GM21619 (cell line): ENCODE data around the gene CCSER1.
A peak's percentile ranks its signal among the peaks of the same experiment; 100 is the strongest.
"Not testable (repeated sequence)": the region's sequence is repeated elsewhere in the genome, so short reads cannot be mapped to it uniquely, and the experiment has no call there.

ENCODE experiments used
- ATAC-seq: cut with Tn5 transposase; IDR thresholded peaks from one replicate; pipeline ENCODE4 v1.9.1; 2021; ENCODE audit not compliant: unreplicated experiment

The CCSER1 gene

GRCh38 chr4:90425893-90426292, 298.7 kb downstream of the CCSER1 start:
- ATAC-seq: no peak

DNA sequence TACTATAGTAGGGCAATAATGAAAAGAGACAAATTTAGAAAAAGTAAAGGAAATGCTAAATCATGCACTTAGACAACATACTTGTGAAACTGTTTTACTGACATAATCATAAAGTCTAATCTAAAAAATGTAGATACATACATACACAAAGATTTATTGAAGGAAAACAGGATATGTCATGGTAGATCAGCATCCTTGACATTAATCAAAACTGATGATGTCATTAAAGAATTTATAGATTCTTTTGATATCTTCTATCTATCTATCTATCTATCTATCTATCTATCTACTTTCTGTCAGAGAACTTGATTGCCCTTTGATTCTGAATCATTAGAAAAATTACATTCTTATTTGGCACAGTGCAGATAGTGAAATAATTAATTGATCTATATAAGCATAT, 311.3 kb downstream of the CCSER1 start:
- ATAC-seq: no peak

GRCh38 chr4:90441770-90442169, 314.6 kb downstream of the CCSER1 start:
- no peak for ATAC-seq

DNA sequence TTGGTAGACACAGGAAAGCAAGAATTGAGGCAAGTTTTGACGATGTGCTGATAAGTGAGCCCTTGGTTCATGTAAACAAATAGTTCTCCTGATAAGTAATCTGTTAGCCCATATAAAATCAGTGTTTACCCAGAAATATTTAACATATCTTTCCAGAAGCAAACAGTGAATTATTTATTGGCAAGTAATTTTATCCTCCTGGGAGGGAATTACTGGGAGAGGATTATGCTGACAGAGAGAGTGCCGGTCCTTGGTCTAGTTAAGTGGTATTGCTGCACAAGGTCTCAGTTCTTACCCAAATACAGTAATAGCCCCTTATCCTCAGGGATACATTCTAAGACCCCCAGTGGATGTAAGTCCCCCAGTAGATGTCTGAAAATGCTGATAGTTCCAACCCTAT, 315.4 kb downstream of the CCSER1 start:
- ATAC-seq: no peak

DNA sequence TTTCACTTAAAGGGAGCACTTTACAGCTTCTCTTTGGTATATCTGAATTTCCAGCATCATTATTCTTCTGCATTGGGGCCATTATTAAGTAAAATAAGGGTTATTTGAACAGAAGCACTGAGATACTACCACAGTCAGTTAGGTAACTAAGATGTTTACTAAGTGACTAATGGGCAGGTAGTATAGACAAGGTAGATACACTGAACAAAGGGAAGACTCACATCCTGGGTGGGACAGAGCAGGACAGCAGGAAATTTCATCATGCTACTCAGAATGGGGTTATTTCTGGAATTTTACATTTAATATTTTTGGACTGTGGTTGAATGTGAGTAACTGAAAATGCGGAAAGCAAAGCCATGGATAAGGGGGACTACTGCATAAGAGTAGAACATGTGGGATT, 316.0 kb downstream of the CCSER1 start:
- no peak for ATAC-seq

DNA sequence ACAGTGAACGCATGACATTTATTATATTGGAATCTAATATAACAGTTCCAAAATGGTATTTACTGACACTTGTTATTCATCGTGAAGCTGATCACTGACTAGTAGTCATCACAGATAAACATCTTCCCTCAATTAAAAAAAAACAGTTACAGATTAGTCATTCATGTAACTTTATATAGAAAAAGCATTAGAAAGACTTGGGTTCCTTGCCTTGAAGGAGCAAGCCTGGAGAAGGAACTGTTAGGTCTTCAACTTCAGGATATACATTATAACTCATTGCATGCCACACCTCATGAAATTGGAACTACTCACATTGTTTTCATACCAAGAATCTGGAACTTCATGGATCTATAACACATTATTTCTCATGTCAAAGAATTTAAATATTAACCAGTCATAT, 317.7 kb downstream of the CCSER1 start:
- ATAC-seq: no peak

GRCh38 chr4:90445380-90445779, 318.2 kb downstream of the CCSER1 start:
- no peak for ATAC-seq

DNA sequence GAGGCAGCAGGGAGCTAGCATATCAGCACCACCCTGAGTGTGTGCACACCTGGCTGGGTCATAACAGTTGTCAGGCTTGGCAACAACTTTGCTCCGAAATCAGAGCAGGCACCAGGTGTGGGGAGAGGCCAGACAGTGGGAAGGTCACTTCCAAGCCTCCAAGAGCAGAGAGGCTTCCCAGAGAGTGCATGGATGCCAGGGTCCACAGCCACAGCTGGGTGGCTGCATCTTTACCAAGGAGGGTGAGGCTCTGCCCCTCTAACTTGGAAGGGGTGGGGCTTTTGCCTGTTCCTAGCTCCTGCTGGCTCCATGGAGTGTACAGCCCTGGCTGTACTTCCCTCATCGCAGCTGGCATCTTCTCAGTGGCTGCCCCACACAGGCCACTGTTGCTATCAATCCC, 322.4 kb downstream of the CCSER1 start:
- ATAC-seq: no peak

DNA sequence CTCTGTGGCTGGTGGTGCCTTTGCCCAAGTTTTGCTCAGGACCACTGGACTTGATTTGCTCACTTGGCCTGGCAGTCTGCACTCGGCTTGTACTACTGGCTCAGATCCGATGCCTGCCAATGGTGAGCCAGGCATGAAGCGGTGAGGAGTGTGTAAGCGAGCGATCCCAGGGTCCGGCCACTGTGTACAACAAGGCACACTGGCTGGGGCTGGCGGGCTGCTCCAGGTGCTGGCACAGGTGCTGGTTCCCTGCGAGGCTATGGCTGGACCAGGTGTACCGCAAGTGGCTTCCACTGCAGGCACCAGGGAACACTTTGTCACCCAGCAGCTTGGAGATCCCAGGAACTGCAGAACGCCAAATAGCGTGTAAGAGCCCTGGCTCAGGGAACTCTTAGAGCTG, 329.7 kb downstream of the CCSER1 start:
- ATAC-seq: no peak

GRCh38 chr4:90457817-90458216, 330.6 kb downstream of the CCSER1 start:
- ATAC-seq: no peak

DNA sequence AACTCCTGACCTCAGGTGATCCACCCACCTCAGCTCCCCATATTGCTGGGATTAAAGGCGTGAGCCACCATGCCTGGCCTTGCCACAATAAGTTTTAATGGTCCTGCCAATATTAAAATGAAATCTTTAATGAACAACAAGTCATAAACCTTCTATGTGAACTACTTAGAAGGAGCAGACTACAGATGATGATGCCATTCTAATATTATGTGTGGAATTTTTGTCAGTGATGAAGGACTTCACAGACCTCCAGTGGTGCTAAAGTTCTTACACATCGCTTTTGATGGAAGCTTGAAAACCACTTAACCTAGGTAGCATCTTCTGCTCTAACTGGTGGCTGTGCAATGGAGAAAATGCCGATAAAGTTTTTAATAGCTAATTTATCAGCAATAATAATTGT, 331.4 kb downstream of the CCSER1 start:
- no peak for ATAC-seq

- ATAC-seq: no peak
Measured at GRCh38 chr4:90474484-90474883, 347.3 kb downstream of the CCSER1 start.

DNA sequence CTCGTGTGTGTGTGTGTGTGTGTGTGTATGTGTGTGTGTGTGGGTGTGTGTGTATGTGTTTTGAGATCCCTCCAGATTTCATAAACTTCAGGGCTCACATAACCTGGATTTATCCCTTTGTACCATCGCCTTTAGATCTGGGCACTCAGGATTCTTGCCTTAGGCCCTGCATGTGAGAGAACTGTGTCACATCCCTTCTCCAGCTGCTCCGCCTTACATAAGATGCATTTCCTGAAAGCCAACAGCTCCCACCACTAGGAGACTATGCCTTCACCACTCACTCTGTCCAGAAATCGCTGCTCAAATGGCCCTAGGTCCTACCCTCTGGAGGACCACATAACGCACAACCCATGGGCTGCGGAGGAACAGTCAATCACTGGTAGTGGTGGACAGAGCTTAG, 348.8 kb downstream of the CCSER1 start:
- no peak for ATAC-seq

- no peak for ATAC-seq
Measured at GRCh38 chr4:90476586-90476985, 349.4 kb downstream of the CCSER1 start.

DNA sequence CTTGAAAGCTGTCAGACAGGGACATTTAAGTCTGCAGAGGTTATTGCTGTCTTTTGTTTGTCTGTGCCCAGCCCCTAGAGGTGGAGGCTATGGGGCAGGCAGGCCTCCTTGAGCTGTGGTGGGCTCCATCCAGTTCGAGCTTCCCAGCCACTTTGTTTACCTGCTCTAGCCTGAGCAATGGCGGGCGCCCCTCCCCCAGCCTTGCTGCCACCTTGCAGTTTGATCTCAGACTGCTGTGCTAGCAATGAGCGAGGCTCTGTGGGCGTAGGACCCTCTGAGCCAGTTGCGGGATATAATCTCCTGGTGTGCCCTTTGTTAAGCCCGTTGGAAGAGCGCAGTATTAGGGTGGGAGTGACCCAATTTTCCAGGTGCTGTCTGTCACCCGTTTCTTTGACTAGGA, 357.7 kb downstream of the CCSER1 start:
- not testable (repeated sequence) for ATAC-seq

DNA sequence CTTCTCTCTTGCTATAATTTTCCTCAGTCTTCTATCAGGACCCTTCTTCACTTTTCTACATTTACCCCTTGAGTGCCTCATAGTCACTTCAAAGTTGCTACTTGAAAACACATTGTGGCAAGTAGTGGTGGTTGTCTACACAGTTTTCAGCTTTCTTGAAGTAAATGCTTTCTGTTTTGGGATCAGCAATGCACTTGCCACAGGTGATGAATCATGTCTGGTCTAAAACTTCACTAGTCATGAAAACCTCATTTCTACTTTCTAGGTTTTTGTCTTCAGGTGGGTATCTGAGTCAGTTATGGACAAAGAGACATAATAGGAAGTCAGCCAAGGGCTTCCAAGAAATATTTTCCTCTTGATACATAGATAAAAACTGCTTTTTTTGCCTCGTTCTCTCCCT, 359.2 kb downstream of the CCSER1 start:
- peak; percentile 57 for ATAC-seq

- ATAC-seq: no peak
Measured at GRCh38 chr4:90495211-90495610, 368.0 kb downstream of the CCSER1 start.

- no peak for ATAC-seq
Measured at GRCh38 chr4:90495936-90496335, 368.7 kb downstream of the CCSER1 start.

DNA sequence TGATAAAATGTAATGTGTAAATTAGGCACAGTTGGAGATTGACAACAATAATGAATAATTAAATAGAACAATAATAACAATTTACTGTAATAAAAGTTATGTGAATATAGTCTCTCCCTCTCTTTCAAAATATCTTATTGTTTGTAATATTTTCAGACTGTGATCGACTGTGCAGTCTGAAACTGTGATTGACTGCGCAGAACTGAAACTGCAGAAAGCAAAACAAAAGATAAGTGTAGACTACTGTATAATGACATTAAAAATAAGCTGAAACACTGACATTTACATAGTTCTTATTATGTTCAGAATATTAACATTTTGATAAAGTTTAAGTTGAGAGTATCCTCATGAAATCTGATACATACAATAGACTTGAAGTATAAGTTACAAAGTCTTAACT, 371.0 kb downstream of the CCSER1 start:
- ATAC-seq: no peak

GRCh38 chr4:90503677-90504076, 376.5 kb downstream of the CCSER1 start:
- no peak for ATAC-seq

- ATAC-seq: no peak
Measured at GRCh38 chr4:90515191-90515590, 388.0 kb downstream of the CCSER1 start.

DNA sequence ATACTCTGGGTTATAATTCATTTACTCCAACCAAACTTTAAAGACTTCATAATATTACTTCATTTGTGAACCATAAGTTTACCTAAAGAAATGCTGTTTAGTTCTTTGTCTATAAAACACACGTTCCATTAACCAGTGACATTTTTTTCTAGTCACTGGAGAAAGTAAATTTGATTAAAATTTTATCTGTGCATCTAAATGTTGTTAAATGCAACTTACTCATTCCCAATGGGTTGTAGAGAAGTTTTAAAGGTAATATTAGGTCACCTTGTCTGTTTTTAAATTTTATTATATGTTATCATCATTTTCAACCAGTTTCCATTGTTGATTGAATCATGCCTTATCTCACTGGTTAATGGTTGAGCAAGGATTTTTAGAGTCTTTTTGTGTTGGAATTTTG, 401.4 kb downstream of the CCSER1 start:
- no peak for ATAC-seq

DNA sequence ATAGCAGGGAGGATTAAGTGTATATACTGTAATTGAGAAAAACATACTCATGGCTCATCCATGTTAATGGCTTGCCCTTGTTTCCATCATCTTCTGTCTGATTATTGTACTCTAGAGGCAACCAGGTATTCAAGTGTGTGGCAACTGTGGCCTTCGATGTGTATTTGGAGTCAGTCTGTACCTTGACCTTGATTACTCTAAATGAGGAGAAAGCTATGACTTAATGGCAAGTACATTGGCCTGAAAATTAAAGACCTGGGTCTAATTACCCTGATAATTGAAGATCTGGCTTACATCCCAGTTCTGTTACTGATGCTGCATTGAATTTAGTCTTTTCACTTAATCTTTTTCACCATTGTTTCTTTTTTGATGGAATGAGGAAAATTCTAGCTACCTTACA, 409.2 kb downstream of the CCSER1 start:
- no peak for ATAC-seq

GRCh38 chr4:90537491-90537890, 410.3 kb downstream of the CCSER1 start:
- no peak for ATAC-seq
